Astrocyte (in vitro differentiated cells and primary cell): Measurements from ENCODE around the gene SEPTIN1.

Source experiments
- CTCF ChIP-seq: IDR thresholded peaks from 2 replicates; pipeline ENCODE4 v1.5.1; 2011; ENCODE audit warnings: low read depth, mild to moderate bottlenecking, inconsistent platforms, low read length, moderate library complexity; ENCODE audit not compliant: insufficient read depth
- EZH2 ChIP-seq: IDR thresholded peaks from 2 replicates; pipeline ENCODE4 v1.6.1; 2012; ENCODE audit warnings: mild to moderate bottlenecking, low read length, inconsistent platforms; ENCODE audit not compliant: insufficient read depth

- TF ChIP-seq EZH2 (no peak), CTCF (no peak)
Observed at GRCh38 chr16:30349675-30350074, 32.7 kb downstream of the SEPTIN1 start.
